Activated naive CD8-positive, alpha-beta T cell treated with anti-CD3 and anti-CD28 coated beads, Interleukin-2, amount 10 ng/mL, durations not matched to agents 7 days and 5 days (primary cell): Measurements from ENCODE around the gene TBC1D3E. TPM values are rescaled to one million over a fixed set of nuclear protein-coding genes. Genes with fewer than 3 reads are reported as not detected.
"Not testable (repeated sequence)": the region's sequence is repeated elsewhere in the genome, so short reads cannot be mapped to it uniquely, and the experiment has no call there.

Source experiments
- ATAC-seq: fragments of 150-1000 bp; cut with Tn5 transposase; one replicate; pipeline ENCODE4 v1.10.0; 2021; ENCODE audit warnings: low read depth, moderate library complexity
- POLR2A ChIA-PET: fragments of 350-600 bp; sonication (Branson Sonifier 250); formaldehyde crosslinking; loops from one replicate; lab custom pipeline; 2021; ENCODE audit warnings: antibody characterized with exemption; lab: Charles Lee
- DNase-seq: peaks from one replicate; pipeline ENCODE4 v3.0.0; 2021
- H3K27ac Mint-ChIP-seq: one replicate; pipeline ENCODE4 v1.8.0; 2022; ENCODE audit warnings: mild to moderate bottlenecking, mixed read lengths
- H3K27me3 Mint-ChIP-seq: one replicate; pipeline ENCODE4 v1.8.0; 2022; ENCODE audit warnings: mild to moderate bottlenecking, moderate library complexity, mixed read lengths
- H3K36me3 Mint-ChIP-seq: one replicate; pipeline ENCODE4 v1.8.0; 2021; ENCODE audit warnings: mild to moderate bottlenecking, mixed read lengths
- H3K4me1 Mint-ChIP-seq: one replicate; pipeline ENCODE4 v1.8.0; 2021; ENCODE audit warnings: mixed read lengths
- H3K4me3 Mint-ChIP-seq: one replicate; pipeline ENCODE4 v1.8.0; 2022; ENCODE audit warnings: mild to moderate bottlenecking, moderate library complexity, mixed read lengths
- H3K9me3 Mint-ChIP-seq: one replicate; pipeline ENCODE4 v1.8.0; 2021; ENCODE audit warnings: mixed read lengths
- total RNA-seq, 2 experiments: library from RNA; stranded (reverse); gene quantifications; one replicate each; pipeline ENCODE4 v1.2.3, GENCODE V29; 2021

The TBC1D3E gene
- not detected for total RNA-seq

GRCh38 chr17:38127651-38128050 is at the start of gene TBC1D3E:
Gene TBC1D3E (plus strand): TSS chr17:38127951. CDS start chr17:38129496, 1,545 bp downstream.
- H3K9me3 Mint-ChIP-seq, H3K4me1 Mint-ChIP-seq, POLR2A ChIA-PET, H3K36me3 Mint-ChIP-seq, H3K27ac Mint-ChIP-seq, H3K4me3 Mint-ChIP-seq, ATAC-seq, H3K27me3 Mint-ChIP-seq, DNase-seq: not testable (repeated sequence)

GRCh38 chr17:38087344-38087743 is 40.4 kb upstream of the TBC1D3E start:
- H3K27ac Mint-ChIP-seq, H3K4me3 Mint-ChIP-seq, DNase-seq, H3K4me1 Mint-ChIP-seq, POLR2A ChIA-PET, H3K9me3 Mint-ChIP-seq, ATAC-seq, H3K36me3 Mint-ChIP-seq, H3K27me3 Mint-ChIP-seq: not testable (repeated sequence)

DNA sequence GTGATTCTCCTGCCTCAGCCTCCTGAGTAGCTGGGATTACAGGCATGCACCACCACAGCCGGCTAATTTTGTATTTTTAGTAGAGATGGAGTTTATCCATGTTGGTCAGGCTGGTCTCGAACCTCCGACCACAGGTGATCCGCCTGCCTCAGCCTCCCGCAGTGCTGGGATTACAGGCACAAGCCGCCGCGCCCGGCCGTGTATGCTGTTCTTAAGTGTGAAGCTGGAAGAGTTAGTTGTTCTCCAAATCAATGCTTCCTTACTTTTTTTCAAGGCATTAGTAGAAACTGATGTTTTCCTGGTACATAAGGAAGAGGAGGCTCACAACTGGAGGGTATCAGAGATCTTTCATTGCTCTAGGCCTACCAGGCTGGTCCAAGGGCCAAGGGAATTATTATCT is 39.6 kb upstream of the TBC1D3E start:
- DNase-seq, H3K27me3 Mint-ChIP-seq, POLR2A ChIA-PET, H3K4me3 Mint-ChIP-seq, H3K36me3 Mint-ChIP-seq, H3K4me1 Mint-ChIP-seq, ATAC-seq, H3K27ac Mint-ChIP-seq, H3K9me3 Mint-ChIP-seq: not testable (repeated sequence)

GRCh38 chr17:38094059-38094694 is 33.6 kb upstream of the TBC1D3E start:
- H3K4me1 Mint-ChIP-seq, POLR2A ChIA-PET, DNase-seq: not testable (repeated sequence)

DNA sequence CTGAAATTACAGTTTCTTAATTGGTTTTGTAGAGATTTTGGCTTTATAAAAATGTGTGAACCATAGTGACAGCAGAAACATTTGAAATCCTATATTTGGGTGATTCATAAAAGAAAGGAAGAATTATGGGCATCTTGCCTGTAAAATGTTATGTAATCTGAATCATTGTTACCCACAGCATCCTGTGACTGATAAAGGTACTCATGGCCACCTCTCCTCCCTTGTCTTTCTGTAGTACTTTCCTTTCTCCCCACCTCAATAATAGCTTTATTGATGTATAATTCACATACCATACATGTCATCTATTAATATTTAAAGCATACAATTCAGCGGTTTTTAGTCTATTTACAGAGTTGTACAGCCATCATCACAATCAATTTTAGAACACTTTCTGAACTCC is 28.5 kb upstream of the TBC1D3E start:
- H3K27me3 Mint-ChIP-seq, POLR2A ChIA-PET, H3K9me3 Mint-ChIP-seq, H3K4me3 Mint-ChIP-seq, DNase-seq, H3K27ac Mint-ChIP-seq, H3K36me3 Mint-ChIP-seq, H3K4me1 Mint-ChIP-seq, ATAC-seq: not testable (repeated sequence)

More at GRCh38 chr17:38094059-38094694, 33.6 kb upstream of the TBC1D3E start:
- not testable (repeated sequence) for ATAC-seq, H3K36me3 Mint-ChIP-seq, H3K4me3 Mint-ChIP-seq, H3K9me3 Mint-ChIP-seq, H3K27ac Mint-ChIP-seq, H3K27me3 Mint-ChIP-seq

- H3K27me3 Mint-ChIP-seq, DNase-seq, H3K4me1 Mint-ChIP-seq, H3K36me3 Mint-ChIP-seq, H3K4me3 Mint-ChIP-seq, POLR2A ChIA-PET, H3K9me3 Mint-ChIP-seq, ATAC-seq, H3K27ac Mint-ChIP-seq: not testable (repeated sequence)
Observed at GRCh38 chr17:38119829-38120228, 7.9 kb upstream of the TBC1D3E start.

DNA sequence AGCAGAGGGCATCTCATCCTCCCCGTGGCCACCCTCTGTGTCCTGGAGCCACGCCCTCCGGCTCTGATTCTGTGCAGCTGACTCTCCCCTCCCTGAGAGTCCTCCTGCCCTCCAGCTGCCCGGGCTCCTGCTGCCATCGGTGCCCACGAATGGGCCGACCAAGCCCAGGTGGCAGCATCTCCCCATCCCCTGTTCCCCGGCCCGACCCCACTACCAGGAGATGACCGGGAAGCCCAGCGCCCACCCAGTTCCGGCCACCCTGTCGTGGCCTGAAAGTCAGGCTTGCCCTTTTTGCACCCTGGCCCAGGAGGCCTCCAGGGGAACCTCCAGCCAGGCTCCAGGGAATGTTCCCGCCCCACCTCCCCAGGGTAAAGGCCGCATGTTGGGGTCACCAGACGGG is 7.1 kb downstream of the TBC1D3E start:
- ATAC-seq, H3K4me3 Mint-ChIP-seq, H3K27me3 Mint-ChIP-seq, H3K36me3 Mint-ChIP-seq, H3K9me3 Mint-ChIP-seq, H3K27ac Mint-ChIP-seq, DNase-seq, POLR2A ChIA-PET, H3K4me1 Mint-ChIP-seq: not testable (repeated sequence)

Other genes starting within 250 kb of the TBC1D3E start
- gene TBC1D3K, start 203.5 kb upstream of the TBC1D3E start, total RNA-seq: not detected
- gene TBC1D3L, start 138.9 kb upstream of the TBC1D3E start, total RNA-seq: 10 to 100 TPM; 14.0 to 16.8 TPM
- gene TBC1D3D, start 124.0 kb upstream of the TBC1D3E start, total RNA-seq: 1 to 10 TPM; 1.4 to 3.0 TPM
- 1 to 10 TPM; 5.0 to 5.2 TPM for gene TBC1D3C, start 59.3 kb upstream of the TBC1D3E start, total RNA-seq
- not detected for gene TBC1D3, start 64.6 kb downstream of the TBC1D3E start, total RNA-seq
- gene MRPL45, start 169.2 kb downstream of the TBC1D3E start, total RNA-seq: 10 to 100 TPM; 21.4 to 22.3 TPM
- gene GPR179, start 216.0 kb downstream of the TBC1D3E start, total RNA-seq: under 1 TPM; 0.06 TPM
- 10 to 100 TPM; 16.4 to 19.0 TPM for gene SOCS7, start 223.9 kb downstream of the TBC1D3E start, total RNA-seq